Right renal pelvis (tissue), 4 donors: Measurements from ENCODE around the gene WFDC1. TPM values are rescaled to one million over a fixed set of nuclear protein-coding genes. Genes with fewer than 3 reads are reported as not detected.

Source experiments
- DNase-seq, 4 donors: peaks; one replicate each; pipeline ENCODE4 v3.0.0-alpha.2; 2013; ENCODE audit warnings: low read depth in 4 of 4, low spot score in 3 of 4, missing footprints in 1 of 4
- polyA plus RNA-seq, 4 donors: library from polyadenylated mRNA; unstranded; fragments of 120-200 nt; gene quantifications; one replicate each; pipeline ENCODE4 v1.2.1, GENCODE V29; 2013; ENCODE audit not compliant: insufficient read length in 4 of 4

The WFDC1 gene
- polyA plus RNA-seq, 4 donors: 2.8 to 5.0 (median 3.8) TPM

DNA sequence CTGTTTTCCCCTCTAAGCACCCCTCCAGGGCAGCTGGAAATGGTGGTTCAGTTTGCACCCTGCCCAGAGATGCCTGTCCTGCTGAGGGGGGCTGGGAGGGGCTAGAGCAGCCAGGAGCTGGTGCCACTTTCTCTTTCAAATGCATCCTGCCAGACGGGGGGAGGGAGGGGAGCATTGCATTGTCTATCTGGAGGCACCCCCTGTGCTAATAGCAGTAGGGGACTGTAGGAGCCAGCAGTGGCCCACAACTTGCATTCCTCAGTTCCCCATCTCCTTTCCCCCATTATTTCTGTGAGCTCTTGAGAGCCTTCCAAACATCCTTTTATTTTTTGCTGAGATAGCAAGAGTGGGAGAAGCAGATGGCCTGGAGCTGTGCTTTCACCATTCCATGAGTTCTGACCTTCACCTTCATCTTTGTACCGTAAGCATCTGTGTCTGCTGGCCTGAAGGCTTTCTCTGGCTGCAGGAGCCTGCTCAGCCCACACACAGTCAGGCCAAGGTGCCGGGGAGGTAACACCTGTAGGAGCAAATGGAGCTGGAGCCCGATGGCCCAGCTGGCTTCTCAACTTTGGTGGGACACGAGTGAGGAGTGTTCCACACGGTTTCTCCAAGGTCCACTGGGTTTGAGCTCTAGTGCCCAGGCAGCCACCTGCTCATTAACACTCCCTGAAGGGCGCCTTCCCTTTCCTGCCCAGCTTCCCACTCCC, 5.2 kb downstream of the WFDC1 start:
- no peak for DNase-seq

DNA sequence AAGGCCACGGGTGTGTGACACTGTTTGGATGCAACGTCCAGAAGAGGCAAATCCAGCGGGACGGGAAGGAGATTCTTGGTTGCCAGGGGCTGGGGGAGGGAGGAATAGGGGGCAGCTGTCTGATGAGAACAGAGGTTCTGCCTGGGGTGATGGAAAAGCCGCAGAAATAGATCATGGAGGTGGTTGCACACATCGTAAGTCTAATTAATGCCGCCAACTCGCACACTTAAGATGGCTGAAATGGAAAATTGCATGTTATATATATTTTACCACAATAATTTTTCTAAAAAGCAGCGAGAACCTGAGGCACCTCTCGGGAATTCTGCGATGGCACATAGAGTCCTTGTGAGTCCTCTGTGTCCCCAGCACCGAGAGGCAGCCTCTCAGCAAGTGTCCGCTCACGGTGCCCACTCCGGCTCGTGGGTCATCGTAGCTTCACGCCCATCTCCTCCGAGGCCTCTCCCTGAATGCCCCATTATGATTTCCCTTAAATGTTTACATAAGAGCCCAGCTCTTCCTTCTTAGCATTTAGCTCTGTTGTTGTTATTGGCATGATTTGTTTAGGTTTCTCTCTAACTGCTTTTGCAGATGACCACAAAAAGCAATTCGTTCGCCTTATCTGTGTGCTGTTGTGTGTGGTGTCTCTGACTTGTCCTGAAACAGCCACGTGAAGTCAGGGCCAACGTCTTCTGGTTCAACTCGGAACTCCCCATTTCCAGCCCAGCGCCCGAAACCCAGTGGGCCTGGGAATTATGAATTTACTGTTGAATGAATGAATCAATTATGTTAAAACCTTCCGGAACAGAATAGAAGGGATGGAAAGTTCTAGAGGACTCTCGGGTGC, 7.7 kb downstream of the WFDC1 start:
- no peak for DNase-seq

DNA sequence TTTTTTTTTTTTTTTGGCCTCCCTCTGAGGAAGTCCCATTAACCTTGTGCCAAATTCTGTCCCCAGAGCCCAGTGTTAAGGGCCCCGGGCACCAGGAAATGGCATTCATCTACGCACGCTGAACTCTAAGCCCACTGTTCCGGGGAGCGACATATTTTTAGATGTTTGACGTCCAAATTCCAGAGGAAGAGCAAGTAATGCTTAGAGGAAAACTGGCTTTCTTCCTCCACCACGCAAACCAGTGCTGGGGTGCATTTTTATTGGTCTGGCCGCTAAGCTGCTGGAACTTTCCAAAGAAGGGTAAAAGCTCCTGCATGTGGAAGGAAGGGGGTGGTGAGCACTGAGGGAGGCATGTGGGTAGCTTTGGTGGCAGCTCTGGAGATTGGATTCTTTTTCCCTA, 8.3 kb downstream of the WFDC1 start:
- DNase-seq: no peak

DNA sequence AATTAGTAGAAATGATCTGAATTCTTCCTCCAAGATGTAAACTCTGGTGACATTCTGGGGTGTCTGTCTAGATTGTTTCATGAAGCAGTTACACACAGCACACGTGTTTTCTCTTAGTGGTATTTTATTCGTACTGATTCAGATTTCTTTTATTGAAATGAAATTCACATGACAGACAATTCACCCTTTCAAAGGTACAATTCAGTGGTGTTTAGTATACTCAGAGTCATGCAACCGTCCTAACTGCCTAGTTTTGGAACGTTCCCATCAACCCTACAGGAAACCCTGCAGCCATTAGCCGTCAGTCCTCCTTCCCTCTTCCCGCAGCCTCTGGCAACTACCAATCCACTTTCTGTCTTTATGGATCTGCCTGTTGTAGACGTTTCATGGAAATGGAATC, 8.8 kb downstream of the WFDC1 start:
- no peak for DNase-seq

DNA sequence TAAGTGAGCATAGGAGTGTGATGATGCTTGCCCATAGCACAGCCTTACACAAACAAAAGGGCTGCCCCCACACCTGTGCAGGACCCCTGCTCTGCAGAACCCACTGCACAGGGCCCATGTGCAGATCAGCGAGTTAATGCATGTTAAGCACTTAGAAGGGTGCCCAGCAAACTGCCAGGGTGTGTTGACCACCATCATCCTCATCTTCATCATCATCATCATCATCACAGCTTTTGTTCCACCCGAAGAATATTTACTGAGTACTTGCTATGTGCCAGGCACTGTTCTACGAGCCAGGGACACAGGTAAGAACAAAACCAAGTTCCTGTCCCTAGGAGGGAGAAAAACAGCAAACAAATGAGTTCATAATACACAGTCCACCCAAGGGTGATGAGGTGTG, 11.9 kb downstream of the WFDC1 start:
- DNase-seq: no peak

DNA sequence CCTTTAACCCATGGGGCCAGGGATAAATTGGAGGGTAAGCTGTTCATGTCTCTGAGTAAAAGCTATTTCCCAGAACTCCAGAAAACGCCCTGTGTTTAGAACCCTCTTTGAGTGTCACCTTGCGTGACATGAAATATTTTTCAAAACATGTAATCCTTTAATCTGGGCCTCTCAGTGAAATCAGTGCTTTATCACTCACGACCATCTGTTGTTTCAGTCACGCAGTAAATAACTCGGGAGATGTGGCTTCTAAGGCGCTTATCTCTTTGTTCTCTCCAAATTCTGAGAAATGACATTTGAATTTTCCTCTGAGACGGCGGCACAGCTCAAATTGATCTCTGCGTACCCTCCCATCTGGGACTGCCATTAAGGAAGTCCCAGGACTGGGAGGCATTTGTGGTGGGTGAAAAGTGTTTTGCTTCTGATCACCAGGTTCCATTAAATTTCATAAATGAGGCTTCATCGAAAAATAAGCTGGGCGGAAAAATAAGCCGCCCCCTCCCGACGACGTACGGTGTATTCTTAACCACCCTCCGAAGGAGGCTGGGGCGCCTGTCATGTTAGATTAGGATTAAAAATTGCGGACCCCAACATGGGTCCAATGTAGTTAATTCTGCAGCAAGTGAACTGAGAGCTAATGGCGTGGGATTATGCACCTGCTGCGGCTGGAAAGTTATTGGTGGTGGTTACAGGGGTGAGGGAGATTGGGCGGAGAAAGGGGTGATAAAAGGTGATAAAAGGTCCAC, 12.7 kb downstream of the WFDC1 start:
- no peak for DNase-seq

DNA sequence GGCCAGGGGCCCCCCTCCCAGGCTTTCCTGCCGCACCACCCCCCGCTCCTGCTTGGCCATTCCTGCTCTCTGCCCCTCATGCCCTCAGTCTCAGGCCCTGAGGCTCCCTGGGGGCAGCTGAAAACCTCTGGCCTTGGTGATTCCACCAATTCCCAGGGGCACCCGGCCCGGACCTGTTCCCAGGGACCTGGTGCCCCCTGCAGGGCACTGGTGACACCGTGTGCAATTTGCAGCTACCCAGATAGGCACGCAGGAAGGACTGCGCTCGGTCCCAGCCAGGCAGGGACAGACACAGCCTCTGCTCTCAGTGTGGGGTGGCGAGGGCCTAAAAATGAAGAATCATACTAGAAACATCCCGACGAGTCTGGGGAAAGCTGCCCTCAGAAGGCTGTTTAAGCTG, 13.4 kb downstream of the WFDC1 start:
- no peak for DNase-seq

DNA sequence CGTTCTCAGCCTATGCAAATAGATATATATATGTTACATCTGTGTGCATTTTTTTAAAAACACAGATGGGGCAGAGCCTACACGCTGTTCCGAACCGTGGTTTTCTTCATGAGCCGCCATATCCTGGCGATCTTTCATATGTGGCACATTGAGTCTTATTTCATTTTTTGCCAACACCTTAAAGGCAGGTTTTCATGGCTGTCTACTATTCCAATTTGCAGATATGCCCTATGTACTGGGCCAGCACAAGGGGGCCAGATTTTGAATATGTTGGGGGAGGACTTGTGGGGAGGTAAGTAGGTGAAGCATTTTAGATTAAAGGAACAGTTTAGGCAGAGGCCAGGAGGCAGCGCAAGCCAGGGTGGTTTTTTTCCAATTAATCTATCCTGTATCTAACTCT, 16.0 kb downstream of the WFDC1 start:
- DNase-seq: no peak

DNA sequence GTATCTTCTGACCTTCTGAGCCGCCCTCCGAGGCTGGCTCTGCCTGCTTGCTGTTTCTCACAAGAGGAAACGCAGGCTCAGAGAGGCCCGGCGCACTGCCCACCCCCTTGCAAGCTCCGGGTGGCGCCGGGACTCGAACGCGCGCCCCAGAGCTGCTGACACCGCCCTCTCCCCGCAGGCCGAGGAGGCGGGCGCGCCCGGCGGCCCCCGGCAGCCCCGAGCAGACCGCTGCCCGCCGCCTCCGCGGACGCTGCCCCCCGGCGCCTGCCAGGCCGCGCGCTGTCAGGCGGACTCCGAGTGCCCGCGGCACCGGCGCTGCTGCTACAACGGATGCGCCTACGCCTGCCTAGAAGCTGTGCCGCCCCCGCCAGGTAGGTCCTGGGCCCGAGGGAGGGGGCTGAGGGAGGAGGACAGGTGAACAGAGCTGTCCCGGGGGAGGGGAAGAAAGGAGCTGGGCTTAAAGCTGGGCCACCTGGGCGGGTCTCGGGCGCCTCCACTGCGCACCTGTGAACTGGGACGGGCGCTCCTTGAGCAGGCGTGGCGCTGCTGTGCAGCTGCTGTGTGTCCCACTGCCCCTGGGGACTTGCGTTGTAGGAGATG, 18.2 kb downstream of the WFDC1 start:
- DNase-seq: no peak

DNA sequence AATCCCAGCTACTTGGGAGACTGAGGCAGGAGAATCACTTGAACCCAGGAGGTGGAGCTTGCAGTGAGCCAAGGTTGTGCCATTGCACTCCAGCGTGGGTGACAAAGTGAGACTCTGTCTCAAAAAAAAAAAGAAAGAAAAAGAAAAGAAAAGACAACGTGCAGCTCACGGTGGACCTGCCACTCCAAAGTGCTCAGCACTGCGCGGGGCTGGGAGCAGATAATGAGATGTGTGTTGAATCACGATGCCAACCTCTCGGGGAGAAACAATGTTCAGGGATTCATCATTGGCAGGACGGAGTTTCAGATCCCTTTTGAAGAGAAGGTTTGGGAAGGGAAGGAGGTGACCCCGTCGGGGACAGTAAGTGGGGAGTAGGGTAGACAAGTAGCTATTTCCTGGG, 19.2 kb downstream of the WFDC1 start:
- DNase-seq: no peak

DNA sequence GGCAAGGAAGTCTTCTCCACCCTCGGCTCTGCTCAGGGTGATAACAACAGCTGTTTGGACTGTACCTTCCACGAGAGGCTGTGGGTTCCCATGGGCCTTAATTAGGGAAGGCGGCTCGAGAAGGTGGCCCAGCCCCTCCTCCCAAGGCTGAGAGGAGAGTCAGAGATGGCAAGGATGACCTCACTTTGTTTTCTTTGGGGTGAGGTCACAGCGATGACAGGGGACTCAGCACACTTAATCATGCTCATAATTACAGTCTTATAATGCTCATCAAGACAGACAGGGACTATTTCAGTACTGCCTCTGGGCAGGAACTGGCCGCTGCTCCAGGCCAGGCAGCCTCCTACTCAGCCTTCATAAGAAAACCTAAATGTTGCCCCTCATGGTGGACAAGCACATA, 19.7 kb downstream of the WFDC1 start:
- no peak for DNase-seq

DNA sequence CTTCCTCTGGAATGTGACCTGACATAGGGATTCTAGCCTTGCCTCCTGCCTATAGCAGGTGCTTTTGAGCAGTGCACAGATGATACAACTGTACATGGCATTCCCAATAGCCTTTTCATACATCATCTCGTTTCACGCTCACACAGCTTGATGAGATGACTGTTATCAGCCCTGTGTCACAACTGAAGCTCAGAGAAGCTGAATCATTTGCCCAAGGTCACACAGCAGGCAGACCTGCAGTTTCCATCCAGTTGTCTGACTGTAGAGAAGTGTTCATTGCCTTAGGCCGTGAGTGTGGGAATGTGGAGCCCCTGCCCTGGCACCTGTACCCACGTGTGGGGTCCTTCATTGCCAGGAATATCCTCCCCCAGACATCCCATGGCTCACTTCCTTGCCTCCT, 20.1 kb downstream of the WFDC1 start:
- no peak for DNase-seq

DNA sequence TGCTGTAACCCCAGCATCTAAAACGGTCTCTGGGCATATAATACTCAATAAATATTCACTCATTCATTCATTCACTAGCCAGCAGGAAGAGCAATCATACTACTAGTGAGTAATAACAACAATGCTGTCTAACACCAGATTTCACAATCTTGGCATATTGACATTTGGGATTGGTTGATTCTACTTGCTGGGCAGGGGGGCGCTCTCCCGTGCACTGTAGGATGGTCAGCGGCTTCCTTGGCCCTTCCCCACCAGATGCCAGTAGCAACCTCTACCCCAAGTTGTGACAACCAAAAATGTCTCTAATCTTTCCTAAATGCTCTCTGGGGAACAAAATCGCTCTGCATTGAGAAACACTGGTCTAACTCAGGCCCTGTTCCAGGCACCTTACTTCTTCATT, 20.7 kb downstream of the WFDC1 start:
- no peak for DNase-seq

DNA sequence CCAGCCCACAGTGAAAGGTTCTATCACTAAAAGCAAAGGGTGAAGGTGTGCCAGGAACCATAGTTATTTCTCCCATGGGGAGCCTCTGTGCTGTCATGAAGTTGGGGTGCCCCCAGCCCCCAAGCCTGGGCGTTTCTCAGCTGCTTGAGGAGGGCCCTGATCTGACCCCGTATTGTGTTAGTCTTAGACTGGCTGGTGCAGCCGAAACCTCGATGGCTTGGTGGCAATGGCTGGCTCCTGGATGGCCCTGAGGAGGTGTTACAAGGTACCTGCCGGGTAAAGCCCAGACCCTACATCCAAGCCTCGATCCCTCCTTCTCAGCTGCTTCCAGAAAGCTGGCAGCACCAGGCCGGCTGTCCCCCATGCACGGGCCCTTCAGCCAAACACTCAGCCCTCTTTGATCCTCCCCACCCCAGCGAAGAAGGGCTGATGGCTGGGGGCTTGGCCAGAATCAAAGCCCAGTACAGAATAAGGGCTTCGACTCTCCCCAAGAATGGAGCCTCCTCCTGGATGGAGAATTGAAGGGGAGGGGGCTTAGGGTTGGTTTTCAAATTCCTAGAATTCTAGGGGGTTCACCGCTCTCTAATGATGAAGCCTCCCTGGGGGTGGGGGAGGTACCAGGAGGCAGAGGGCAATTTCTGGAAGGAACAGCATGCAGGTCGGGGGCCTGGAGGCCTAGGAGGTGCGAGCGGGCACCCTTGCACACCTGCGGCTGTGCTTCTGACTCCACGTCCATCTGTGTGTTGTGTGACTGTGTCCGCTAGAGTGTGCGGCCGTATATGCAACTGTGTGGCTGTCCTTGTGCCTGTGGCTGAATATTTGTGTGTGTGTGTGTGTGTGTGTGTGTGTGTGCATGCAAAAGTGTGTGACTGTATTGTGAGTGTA, 23.7 kb downstream of the WFDC1 start:
- DNase-seq: no peak

DNA sequence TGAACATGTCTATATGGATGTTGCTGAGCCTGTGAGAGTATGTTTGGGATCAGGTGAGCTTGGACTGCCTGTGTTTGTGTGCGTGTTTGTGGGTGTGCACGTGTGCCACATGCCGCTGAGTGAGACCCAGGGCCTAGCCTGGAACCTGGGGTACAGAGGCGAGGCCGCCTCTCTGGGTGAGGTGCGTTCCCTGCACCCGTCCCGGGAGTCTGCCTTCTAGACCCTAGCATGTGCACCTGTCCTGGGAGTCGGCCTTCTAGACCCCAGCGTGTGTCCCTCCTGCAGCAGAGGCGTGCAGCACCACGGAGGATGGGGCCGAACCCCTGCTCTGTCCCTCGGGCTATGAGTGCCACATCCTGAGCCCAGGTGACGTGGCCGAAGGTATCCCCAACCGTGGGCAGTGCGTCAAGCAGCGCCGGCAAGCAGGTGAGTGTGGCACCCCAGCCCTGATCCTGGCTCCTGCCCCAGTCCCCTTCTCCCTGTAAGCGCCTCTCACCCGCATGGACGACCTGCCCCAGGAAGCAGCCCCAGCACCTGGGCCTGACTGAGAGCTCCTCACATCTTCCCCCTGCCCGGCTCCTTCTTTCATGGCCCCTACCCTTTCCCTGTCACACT, 24.6 kb downstream of the WFDC1 start:
- no peak for DNase-seq

DNA sequence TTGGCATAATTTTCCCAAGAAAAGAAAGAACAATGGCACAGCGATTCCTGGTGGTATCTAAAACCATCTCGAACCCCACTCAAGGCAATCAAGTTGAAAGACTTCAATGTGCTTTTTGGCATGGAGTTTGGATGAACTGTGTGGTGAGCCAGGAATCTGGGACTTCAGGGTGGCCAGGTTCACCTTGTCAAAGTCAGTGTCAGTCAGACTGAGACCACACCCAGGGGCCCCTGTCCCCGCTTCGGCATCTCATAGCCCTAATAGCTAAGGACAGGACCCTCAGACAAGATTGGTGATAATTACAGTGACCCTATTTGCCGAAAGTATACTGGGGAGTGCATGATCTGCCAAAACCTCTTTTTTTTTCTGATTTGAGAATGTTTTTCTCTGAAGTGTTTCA, 25.8 kb downstream of the WFDC1 start:
- no peak for DNase-seq

DNA sequence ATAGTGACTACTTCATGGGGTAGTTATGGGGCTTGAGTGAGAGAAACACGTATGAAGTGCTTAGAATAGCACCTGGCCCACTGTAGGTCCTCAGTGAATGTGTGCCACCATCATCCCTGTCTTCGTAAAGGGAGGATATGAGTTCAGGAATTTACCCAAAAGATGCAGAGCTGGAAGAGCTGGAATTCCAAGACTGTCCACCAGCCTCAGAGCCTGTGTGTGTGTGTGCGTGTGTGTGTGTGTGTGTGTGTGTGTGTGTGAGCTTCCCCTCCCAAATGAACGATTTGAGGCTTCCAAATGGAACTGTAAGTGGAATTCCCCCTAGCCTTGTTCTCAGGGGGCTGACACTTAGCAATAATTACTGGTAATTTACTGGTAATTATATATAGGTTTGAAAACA, 27.3 kb downstream of the WFDC1 start:
- no peak for DNase-seq

DNA sequence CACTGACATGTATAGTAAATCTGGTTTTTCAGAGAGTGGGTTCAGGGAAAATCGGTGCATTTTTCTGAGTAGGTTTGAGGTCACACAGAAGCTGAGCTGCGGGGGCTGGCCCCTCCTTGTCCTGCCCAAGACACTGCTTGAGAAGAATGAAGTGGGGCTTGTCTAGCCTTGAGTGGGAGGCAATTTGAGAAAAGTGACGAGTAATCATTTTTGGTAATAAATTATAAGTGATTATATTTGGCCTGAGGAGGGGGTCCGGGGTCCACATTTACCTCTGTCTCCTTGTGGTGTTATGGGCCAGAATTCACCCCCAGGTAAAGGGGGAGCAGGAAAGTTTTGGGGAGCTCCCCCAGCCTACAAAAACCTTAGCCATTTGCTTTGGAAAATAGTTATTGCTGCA, 28.1 kb downstream of the WFDC1 start:
- no peak for DNase-seq

DNA sequence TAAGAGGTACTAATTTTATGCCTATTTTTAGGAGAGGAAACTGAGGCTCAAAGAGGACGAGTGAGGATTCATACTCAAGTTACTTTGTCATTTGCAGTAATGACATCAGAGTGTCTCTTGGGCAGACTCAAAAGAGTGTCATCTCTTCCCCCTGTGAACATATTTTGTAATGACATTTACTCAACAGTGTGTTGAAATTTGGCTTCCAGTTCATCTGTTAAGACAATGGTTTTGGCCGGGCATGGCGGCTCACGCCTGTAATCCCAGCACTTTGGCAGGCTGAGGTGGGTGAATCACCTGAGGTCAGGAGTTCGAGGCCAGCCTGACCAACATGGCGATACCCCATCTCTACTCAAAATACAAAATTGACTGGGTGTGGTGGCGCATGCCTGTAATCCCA, 28.9 kb downstream of the WFDC1 start:
- no peak for DNase-seq
